Daoy (cell line): Measurements from ENCODE around the gene WDFY2. TPM values are rescaled to one million over a fixed set of nuclear protein-coding genes. Genes with fewer than 3 reads are reported as not detected.

ENCODE experiments used
- DNase-seq: peaks from one replicate; pipeline ENCODE4 v3.0.0-alpha.2; 2015; ENCODE audit warnings: low read depth
- total RNA-seq: library from RNA; depleted of rRNA; stranded (reverse); fragments of >200 nt; shearing (Covaris generic); gene quantifications from 2 replicates; pipeline ENCODE4 v1.2.3, GENCODE V29; 2014

The WDFY2 gene
- total RNA-seq, 1 experiment from 2014 or later = 4.5 TPM

- DNase-seq = no peak
These were observed 185.3 kb downstream of the WDFY2 start for GRCh38 chr13:51769455-51770127.

DNA sequence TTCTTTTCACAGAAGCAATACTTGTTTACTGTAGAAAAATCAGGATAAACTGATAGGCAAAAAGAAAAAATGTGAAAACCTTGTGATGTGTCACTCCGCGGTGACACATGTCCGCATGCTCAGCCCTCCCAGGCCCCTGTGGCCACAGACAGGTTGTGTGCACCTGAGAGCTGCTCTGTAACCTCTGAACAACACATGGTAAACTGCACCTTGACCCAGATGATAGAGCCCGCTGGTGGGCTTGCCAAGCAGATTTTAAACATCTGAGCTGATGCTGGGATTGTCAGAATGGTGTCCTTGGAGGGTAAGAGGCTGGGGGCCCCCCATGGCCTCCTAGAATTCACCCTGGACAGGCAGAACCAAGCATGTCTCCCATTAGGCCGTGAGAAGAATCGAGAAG is 185.9 kb downstream of the WDFY2 start:
- no peak for DNase-seq

DNA sequence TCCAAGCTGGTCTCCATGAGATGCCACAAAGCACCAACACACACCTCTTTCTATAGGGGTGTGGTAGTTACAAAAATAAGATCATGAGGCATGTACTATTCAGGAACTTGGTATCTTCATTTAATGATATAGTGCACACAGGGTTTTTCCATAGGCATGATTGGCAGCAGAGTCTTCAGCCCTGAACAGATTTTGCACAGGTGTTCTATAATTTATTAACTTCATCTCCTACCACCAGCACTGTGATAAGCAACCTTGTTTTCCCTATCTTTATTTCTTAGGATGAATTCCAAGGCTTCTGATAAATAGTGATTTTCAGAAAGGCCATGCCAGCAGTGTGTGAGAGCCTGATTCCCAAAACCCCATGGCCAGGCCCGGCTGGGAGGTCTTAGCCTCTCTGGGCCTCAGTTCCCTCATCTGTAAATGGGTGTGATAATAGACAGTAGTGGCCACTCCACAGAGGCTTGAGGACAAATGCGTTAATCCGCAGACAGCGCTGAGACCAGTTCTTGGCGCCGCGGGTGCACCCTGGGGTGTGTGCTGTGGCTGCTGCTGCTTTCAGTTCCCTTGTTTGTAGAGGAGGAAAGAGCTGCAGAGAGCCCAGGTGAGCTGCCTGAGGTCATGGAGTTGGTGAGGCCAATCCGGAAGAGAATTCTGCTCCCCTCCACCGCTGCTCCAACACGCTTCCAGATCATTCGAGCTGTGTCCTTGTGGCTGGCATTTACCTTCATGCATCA is 186.6 kb downstream of the WDFY2 start:
- no peak for DNase-seq

DNA sequence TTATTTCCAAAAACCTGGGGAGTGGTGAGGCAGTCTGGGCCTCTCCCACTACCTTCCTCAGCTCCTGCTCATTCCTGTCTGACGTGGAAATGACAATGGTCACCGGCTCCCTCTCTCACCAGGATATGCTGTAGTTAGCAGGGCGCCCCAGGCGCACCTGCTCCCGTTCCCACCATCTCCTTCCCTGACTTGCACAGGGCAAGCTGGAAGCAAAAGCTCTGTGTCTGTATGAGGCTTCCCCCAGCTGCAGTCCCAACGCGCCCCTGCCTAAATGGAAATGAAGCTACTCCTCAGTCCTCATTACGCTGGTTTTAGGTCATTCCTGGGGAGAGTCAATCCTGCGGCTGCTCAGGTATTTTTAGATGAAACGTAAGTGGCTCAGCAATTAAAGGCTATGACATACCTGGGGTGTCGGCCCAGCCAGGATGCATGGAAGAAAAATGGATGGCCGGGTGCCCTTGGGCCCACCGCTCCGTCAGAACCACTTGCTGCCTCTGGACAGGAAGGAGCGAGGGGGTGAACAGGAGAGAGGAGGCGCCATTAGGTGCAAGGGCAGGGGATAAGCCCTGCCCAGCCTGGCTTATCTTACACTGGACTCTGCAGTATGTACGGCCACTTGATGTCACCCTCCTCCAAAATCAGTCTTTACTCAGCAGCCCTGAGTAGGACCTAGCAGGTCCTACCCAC is 187.3 kb downstream of the WDFY2 start:
- no peak for DNase-seq

GRCh38 chr13:51772105-51772455 is 187.8 kb downstream of the WDFY2 start:
- DNase-seq = no peak

DNA sequence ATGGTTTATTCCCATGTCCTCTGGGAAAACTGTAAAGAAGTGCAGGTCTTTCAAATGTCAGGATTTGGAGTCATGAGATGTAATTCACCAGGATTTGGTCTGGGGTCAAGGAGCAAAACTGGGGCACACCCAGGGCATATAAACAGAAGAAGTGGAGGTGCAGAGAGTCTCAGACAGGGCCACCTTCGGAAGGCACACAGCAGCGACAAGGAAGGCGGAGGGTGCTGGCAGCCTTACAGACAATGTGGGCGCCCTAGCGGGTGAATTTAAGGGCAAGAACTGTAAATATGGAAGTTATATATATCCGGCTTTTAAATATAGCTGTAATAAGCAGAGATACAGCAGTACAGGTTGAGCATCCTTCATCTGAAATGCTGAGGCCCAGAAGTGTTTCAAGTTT is 188.5 kb downstream of the WDFY2 start:
- no peak for DNase-seq

DNA sequence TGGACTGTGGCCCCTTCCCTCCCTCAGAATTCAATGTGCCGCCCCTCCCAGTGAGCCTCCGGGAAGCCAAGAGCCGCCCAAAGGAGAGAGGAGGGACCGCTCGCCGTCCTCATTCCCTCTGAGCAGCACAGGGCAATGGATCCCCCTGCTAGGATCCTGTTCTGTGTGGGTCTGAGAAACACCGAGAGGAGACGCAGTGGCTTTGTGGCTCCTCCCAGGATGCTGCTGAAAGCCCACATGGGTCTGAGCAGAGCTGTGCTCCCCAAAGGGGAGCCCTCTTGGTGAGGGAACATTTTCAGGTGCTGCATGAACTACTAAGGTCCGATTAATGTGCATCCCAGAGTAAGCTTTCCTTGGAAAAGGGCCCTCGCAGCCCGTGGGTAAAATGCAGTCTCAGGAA is 189.3 kb downstream of the WDFY2 start:
- no peak for DNase-seq

GRCh38 chr13:51776179-51776578 is 191.9 kb downstream of the WDFY2 start:
- DNase-seq = no peak

DNA sequence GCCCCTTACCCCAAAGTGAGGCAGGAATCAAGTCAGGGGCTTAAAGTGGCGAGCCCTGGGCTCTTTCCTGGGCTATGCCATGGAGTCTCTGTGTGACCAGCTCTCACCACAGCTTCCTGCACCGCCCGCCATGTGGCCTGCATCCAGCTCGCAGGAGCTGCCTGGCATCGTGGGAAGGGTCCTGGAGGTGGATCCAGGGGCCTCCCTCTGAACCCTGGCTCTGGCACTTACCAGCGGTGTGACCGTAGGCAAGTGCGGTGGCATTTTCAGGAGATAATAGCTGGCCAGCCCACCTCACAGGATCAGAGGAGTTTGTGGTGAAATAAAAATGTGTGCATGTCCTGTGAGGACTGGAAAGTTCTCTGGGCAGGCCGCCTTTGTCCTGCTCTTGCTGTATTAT is 193.7 kb downstream of the WDFY2 start:
- DNase-seq = no peak

- DNase-seq = no peak
These were observed 194.1 kb downstream of the WDFY2 start for GRCh38 chr13:51778392-51778791.

DNA sequence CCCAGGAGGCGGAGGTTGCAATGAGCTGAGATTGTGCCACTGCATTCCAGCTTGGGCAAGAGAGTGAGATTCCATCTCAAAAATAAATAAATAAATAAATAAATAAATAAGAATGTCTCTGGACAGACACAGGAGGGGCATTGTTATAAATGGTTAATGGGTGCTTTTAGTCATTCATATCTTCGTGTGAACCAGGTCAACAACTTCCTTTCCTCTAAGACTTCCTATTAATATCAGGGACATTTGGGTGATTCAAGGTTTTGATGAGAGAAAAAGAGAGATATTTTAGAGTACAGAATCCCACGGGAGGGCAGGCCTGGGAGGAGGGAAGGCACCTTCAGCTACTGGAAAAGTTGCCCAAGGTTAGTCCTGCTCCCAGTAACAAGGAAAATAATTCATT is 195.8 kb downstream of the WDFY2 start:
- DNase-seq = no peak

DNA sequence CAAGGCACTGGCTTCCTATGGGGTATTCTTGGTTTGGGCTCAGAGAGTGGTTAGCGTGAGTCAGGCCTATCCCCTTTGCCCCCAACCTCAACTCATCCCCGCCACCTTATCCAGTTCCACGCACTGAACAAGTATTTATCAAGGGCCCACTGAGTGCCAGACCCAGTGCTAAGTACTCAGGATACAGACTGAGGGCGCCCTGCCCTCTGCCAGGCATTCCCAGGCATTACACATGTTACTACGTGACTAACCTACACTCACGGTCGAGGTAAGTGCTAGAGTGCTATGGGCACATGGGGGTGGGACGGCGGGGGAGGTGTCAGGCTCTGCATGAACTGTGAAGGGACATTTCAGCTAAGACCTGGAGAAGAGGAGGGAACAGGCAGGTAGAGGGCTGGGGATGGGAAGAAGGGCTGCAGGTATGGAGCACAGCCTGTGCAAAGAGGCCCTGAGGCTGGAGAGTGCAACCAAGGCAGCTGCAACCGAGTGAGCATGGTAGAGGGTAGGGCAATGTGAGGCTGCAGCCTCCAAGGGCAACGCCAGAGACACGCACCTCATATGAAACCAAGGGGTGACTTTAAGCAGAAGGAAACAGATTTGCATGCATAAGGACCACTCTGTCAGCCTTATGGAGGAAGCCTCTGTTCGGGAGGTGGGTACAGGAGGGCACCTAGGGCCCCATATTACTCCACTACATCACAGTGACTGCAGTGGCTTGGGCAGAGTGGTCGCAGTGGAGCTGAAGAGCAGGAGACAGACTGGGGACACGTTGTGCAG is 197.2 kb downstream of the WDFY2 start:
- DNase-seq = peak; percentile 43

GRCh38 chr13:51782026-51782710 is 197.9 kb downstream of the WDFY2 start:
- no peak for DNase-seq

- DNase-seq = no peak
These were observed 199.3 kb downstream of the WDFY2 start for GRCh38 chr13:51783428-51784094.

DNA sequence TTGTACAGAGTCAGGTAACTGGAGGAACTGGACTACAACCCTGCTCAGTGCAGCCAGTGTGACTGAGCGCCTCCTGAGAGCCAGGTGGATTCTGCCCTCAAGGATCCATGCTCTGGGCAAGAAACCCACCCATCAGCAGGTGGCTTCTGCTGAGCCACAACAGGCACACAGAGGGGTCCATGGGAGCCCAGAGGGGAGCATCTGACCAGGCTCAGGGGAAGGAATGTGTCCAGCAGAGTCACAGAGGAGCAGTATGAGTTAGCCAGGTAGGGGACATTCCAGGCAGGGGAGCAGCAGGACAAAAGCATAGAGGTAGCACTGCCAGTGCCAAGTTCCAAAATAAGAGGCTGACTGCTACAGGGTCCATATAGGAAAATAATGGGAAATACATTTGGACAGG is 199.8 kb downstream of the WDFY2 start:
- no peak for DNase-seq

GRCh38 chr13:51785712-51786424 is 201.6 kb downstream of the WDFY2 start:
- DNase-seq = peak; percentile 33

GRCh38 chr13:51786425-51787265 is 202.4 kb downstream of the WDFY2 start:
- no peak for DNase-seq

DNA sequence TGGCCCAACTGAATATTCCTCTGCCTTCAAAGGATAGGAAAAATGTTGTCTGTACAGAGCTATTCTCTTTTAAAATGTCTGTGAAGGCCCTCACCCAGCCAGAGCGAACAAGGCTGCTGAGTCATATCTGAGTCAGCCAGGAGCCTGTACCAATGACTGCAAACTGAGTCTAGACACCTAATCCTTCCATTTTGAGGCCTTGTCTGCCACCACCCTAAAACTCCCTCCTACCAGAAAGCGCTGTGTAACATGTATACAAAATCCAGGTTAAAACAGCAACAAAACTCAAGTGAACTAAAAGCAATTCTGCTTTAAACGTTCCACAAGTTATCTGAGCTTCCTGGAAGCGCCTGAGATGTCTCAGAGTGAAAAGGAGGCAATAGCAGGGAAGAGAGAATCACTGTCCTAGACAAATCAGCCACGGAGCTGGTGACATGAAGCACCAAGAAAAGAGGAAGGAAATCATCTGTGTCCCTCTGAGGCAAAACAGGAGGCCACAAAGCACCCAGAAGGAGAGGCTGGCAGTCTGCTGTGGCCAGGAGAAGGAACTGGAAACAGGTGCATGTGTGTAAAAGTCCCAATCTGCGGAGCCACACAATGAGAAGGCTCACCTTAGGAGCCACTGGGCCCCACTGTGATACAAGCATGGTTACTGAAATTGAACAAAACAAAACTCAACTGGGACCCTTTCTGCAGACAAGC is 209.5 kb downstream of the WDFY2 start:
- peak; percentile 74 for DNase-seq

DNA sequence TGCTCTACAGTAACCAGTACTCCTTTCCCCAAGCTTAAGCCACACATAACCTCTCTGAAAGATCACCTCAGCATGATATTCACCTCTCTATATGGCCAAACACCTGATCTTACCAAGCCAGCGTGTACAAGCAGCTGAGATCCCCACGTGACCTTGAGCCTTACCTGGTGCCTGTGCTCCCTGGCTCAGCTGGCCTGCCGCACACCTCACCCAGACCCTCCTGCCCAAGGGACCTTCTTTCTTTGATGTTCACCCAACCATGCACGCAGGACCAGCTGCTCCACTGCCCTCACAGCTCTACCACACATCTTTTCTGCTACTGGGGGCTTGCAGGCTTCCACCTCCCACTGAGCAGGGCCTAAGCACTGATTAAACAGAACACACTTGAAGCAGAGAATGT is 210.7 kb downstream of the WDFY2 start:
- no peak for DNase-seq
